Measurements from ENCODE around the gene TRIP12.

Gene TRIP12

GRCh38 chr2:229857634-229858033 is 64.2 kb downstream of the TRIP12 start:
- no peaks in the 10 kb centered on the region for H4K20me1 ChIP-seq (ENCODE audit: control insufficient read depth, insufficient read depth, low read depth, low read length)

GRCh38 chr2:229856413-229856812 is 65.4 kb downstream of the TRIP12 start:
- Histone ChIP-seq H3K27ac (ENCODE audit: low read depth, low read length) (no peak overlapping the region), H3K36me3 (ENCODE audit: control insufficient read depth, low read length) (peaks cover 53% of the 10 kb centered on the region), H3F3A (ENCODE audit: control insufficient read depth, insufficient read depth) (no peaks in the 10 kb centered on the region), H3K4me3 (ENCODE audit: low read length) (no peak overlapping the region), H4K20me1 (ENCODE audit: control insufficient read depth, insufficient read depth, low read depth, low read length) (no peaks in the 10 kb centered on the region), H3K9me3 (ENCODE audit: control insufficient read depth, insufficient read depth, low read length) (no peaks in the 10 kb centered on the region), H3K4me2 (ENCODE audit: low read length) (no peak overlapping the region), H3K9me2 (replicated peaks; ENCODE audit: control insufficient read depth, low read length) (no peaks in the 10 kb centered on the region), H3K4me1 (ENCODE audit: control insufficient read depth, low read length) (peaks cover 13% of the 10 kb centered on the region; the same call in 1 of the 2 replicates), H3K27me3 (ENCODE audit: control insufficient read depth, low read length) (no peaks in the 10 kb centered on the region), H3K79me2 (ENCODE audit: control insufficient read depth, low read length) (peaks cover 31% of the 10 kb centered on the region)
- TF ChIP-seq EZH2phosphoT487 (IDR thresholded peaks at IDR 0.05; ENCODE audit: borderline replicate concordance, low read length) (no peak), CTCF (IDR thresholded peaks at IDR 0.05; ENCODE audit: low read depth, low read length, poor library complexity, severe bottlenecking) (no peak)

More at GRCh38 chr2:229857634-229858033, 64.2 kb downstream of the TRIP12 start:
- Histone ChIP-seq H3K9me2 (replicated peaks; ENCODE audit: control insufficient read depth, low read length) (no peaks in the 10 kb centered on the region), H3K27ac (ENCODE audit: low read depth, low read length) (no peak overlapping the region), H3K79me2 (ENCODE audit: control insufficient read depth, low read length) (peaks cover 28% of the 10 kb centered on the region), H3K9me3 (ENCODE audit: control insufficient read depth, insufficient read depth, low read length) (no peaks in the 10 kb centered on the region), H3K4me2 (ENCODE audit: low read length) (no peak overlapping the region), H3K4me1 (ENCODE audit: control insufficient read depth, low read length) (peaks cover 11% of the 10 kb centered on the region; the same call in 1 of the 2 replicates), H3K4me3 (ENCODE audit: low read length) (no peak overlapping the region), H3F3A (ENCODE audit: control insufficient read depth, insufficient read depth) (no peaks in the 10 kb centered on the region), H3K36me3 (ENCODE audit: control insufficient read depth, low read length) (peaks cover 46% of the 10 kb centered on the region), H3K27me3 (ENCODE audit: control insufficient read depth, low read length) (no peaks in the 10 kb centered on the region)
- TF ChIP-seq CTCF (IDR thresholded peaks at IDR 0.05; ENCODE audit: low read depth, low read length, poor library complexity, severe bottlenecking) (no peak), EZH2phosphoT487 (IDR thresholded peaks at IDR 0.05; ENCODE audit: borderline replicate concordance, low read length) (no peak)

- TF ChIP-seq EZH2phosphoT487 (IDR thresholded peaks at IDR 0.05; ENCODE audit: borderline replicate concordance, low read length) (no peak), CTCF (IDR thresholded peaks at IDR 0.05; ENCODE audit: low read depth, low read length, poor library complexity, severe bottlenecking) (no peak)
- no peak overlapping the region for H3K27ac ChIP-seq (ENCODE audit: low read depth, low read length)
- no peaks in the 10 kb centered on the region for H3K9me2 ChIP-seq (replicated peaks; ENCODE audit: control insufficient read depth, low read length)
- H3K9me3 ChIP-seq (ENCODE audit: control insufficient read depth, insufficient read depth, low read length) = no peaks in the 10 kb centered on the region
- peaks cover 22% of the 10 kb centered on the region for H3K79me2 ChIP-seq (ENCODE audit: control insufficient read depth, low read length)
- H3K36me3 ChIP-seq (ENCODE audit: control insufficient read depth, low read length) = peaks cover 53% of the 10 kb centered on the region
- H3K4me2 ChIP-seq (ENCODE audit: low read length) = no peak overlapping the region
- no peaks in the 10 kb centered on the region for H4K20me1 ChIP-seq (ENCODE audit: control insufficient read depth, insufficient read depth, low read depth, low read length)
- H3F3A ChIP-seq (ENCODE audit: control insufficient read depth, insufficient read depth) = no peaks in the 10 kb centered on the region
- no peaks in the 10 kb centered on the region for H3K27me3 ChIP-seq (ENCODE audit: control insufficient read depth, low read length)
- no peak overlapping the region for H3K4me3 ChIP-seq (ENCODE audit: low read length)
- peaks cover 13% of the 10 kb centered on the region; the same call in 1 of the 2 replicates for H3K4me1 ChIP-seq (ENCODE audit: control insufficient read depth, low read length)
Observed at GRCh38 chr2:229855116-229855515, 66.7 kb downstream of the TRIP12 start.
